SK-N-SH treated with all-trans-retinoic acid at 6 μM for 48 hours (cell line): Measurements from ENCODE around the gene OR10J4.

ENCODE experiments used
- ARNTL ChIP-seq: fragments of 450-650 bp; formaldehyde crosslinking; IDR thresholded peaks from 2 replicates; pipeline ENCODE4 v1.5.0; 2020; ENCODE audit warnings: low read depth, mild to moderate bottlenecking, moderate library complexity, borderline replicate concordance
- BACH2 ChIP-seq: fragments of 250-450 bp; sonication (Bioruptor Pico); IDR thresholded peaks from 2 replicates; pipeline ENCODE4 v1.9.0; 2021; ENCODE audit warnings: mild to moderate bottlenecking, borderline replicate concordance
- ESRRG ChIP-seq: fragments of 250-450 bp; sonication (Bioruptor Pico); IDR thresholded peaks from 2 replicates; pipeline ENCODE4 v1.6.1; 2021; ENCODE audit warnings: mild to moderate bottlenecking
- GLIS3 ChIP-seq: fragments of 250-450 bp; sonication (Bioruptor Pico); IDR thresholded peaks from 2 replicates; pipeline ENCODE4 v1.5.0; 2020; ENCODE audit warnings: mild to moderate bottlenecking, moderate library complexity
- OSR1 ChIP-seq: fragments of 250-450 bp; sonication (Bioruptor Pico); IDR thresholded peaks from 2 replicates; pipeline ENCODE4 v1.8.0; 2022; ENCODE audit warnings: moderate library complexity, mild to moderate bottlenecking, inconsistent platforms
- RARB ChIP-seq: fragments of 250-450 bp; sonication (Bioruptor Pico); IDR thresholded peaks from 2 replicates; pipeline ENCODE4 v1.8.0; 2021; ENCODE audit warnings: mild to moderate bottlenecking, moderate library complexity
- TOX ChIP-seq: fragments of 250-450 bp; sonication (Bioruptor Pico); IDR thresholded peaks from 2 replicates; pipeline ENCODE4 v1.8.0; 2021; ENCODE audit warnings: mild to moderate bottlenecking, moderate library complexity, borderline replicate concordance
- TSHZ2 ChIP-seq: fragments of 250-450 bp; sonication (Bioruptor Pico); IDR thresholded peaks from 2 replicates; pipeline ENCODE4 v1.5.0; 2020; ENCODE audit warnings: mild to moderate bottlenecking, moderate library complexity
- ZC3H10 ChIP-seq: fragments of 250-450 bp; sonication (Bioruptor Pico); IDR thresholded peaks from 2 replicates; pipeline ENCODE4 v1.5.1; 2021; ENCODE audit warnings: mild to moderate bottlenecking, moderate library complexity
- ZFP30 ChIP-seq: fragments of 450-650 bp; formaldehyde crosslinking; IDR thresholded peaks from 2 replicates; pipeline ENCODE4 v1.5.0; 2022; ENCODE audit warnings: mild to moderate bottlenecking, moderate library complexity
- ZNF8 ChIP-seq: fragments of 450-650 bp; formaldehyde crosslinking; IDR thresholded peaks from 2 replicates; pipeline ENCODE4 v1.5.0; 2020; ENCODE audit warnings: mild to moderate bottlenecking, moderate library complexity
- TF ChIP-seq, protein P1 (sequence below): fragments of 250-450 bp; sonication (Bioruptor Pico); IDR thresholded peaks from 2 replicates; pipeline ENCODE4 v1.8.0; 2020; ENCODE audit warnings: mild to moderate bottlenecking, moderate library complexity, borderline replicate concordance
- TF ChIP-seq, protein P2 (sequence below): fragments of 250-450 bp; sonication (Bioruptor Pico); IDR thresholded peaks from 2 replicates; pipeline ENCODE4 v1.5.1; 2020; ENCODE audit warnings: low read depth, mild to moderate bottlenecking, moderate library complexity
- TF ChIP-seq, protein P3 (sequence below): fragments of 250-450 bp; sonication (Bioruptor Pico); IDR thresholded peaks from 2 replicates; pipeline ENCODE4 v1.5.1; 2021; ENCODE audit warnings: mild to moderate bottlenecking, moderate library complexity

DNA sequence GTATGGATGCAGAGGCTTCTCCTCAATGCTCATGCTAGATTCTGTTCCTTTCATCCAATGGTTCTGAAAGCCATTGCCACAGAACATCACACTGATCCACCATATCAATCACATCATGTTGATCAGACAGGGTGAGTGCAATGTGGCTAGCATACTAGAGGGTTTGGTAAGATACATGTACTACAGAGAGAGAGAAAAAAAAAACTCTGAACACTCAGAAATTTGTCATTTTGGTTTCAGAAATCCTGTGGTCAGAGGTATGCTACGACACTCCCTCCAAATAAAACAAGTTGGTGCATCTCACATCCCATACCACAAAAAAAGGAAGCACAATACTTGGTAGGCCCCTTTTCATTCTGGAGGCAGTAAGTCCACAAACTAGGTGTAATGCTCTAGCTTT, 42.9 kb downstream of the OR10J4 start:
- TF ChIP-seq, protein P1, sequence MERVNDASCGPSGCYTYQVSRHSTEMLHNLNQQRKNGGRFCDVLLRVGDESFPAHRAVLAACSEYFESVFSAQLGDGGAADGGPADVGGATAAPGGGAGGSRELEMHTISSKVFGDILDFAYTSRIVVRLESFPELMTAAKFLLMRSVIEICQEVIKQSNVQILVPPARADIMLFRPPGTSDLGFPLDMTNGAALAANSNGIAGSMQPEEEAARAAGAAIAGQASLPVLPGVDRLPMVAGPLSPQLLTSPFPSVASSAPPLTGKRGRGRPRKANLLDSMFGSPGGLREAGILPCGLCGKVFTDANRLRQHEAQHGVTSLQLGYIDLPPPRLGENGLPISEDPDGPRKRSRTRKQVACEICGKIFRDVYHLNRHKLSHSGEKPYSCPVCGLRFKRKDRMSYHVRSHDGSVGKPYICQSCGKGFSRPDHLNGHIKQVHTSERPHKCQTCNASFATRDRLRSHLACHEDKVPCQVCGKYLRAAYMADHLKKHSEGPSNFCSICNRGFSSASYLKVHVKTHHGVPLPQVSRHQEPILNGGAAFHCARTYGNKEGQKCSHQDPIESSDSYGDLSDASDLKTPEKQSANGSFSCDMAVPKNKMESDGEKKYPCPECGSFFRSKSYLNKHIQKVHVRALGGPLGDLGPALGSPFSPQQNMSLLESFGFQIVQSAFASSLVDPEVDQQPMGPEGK (CRISPR knock-in tag): no peak
- TF ChIP-seq ZFP30 (CRISPR knock-in tag) (no peak), GLIS3 (CRISPR knock-in tag) (no peak), ESRRG (CRISPR knock-in tag) (no peak), RARB (CRISPR knock-in tag) (no peak), TOX (CRISPR knock-in tag) (no peak), BACH2 (CRISPR knock-in tag) (no peak), TSHZ2 (CRISPR knock-in tag) (no peak), ZNF8 (CRISPR knock-in tag) (no peak), OSR1 (no peak), ARNTL (CRISPR knock-in tag) (no peak), ZC3H10 (CRISPR knock-in tag) (no peak)
- TF ChIP-seq, protein P2, sequence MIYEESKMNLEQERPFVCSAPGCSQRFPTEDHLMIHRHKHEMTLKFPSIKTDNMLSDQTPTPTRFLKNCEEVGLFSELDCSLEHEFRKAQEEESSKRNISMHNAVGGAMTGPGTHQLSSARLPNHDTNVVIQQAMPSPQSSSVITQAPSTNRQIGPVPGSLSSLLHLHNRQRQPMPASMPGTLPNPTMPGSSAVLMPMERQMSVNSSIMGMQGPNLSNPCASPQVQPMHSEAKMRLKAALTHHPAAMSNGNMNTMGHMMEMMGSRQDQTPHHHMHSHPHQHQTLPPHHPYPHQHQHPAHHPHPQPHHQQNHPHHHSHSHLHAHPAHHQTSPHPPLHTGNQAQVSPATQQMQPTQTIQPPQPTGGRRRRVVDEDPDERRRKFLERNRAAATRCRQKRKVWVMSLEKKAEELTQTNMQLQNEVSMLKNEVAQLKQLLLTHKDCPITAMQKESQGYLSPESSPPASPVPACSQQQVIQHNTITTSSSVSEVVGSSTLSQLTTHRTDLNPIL: no peak
- TF ChIP-seq, protein P3, sequence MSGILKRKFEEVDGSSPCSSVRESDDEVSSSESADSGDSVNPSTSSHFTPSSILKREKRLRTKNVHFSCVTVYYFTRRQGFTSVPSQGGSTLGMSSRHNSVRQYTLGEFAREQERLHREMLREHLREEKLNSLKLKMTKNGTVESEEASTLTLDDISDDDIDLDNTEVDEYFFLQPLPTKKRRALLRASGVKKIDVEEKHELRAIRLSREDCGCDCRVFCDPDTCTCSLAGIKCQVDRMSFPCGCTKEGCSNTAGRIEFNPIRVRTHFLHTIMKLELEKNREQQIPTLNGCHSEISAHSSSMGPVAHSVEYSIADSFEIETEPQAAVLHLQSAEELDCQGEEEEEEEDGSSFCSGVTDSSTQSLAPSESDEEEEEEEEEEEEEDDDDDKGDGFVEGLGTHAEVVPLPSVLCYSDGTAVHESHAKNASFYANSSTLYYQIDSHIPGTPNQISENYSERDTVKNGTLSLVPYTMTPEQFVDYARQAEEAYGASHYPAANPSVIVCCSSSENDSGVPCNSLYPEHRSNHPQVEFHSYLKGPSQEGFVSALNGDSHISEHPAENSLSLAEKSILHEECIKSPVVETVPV (CRISPR knock-in tag): no peak
